Amygdala (tissue), 56 donors: Measurements from ENCODE around the gene CNNM3.
"Not testable (repeated sequence)": the region's sequence is repeated elsewhere in the genome, so short reads cannot be mapped to it uniquely, and the experiment has no call there.

ENCODE experiments used
- DNase-seq, 56 donors: peaks; one replicate each; lab custom pipeline; 2025; lab: John Stamatoyannopoulos, UW

CNNM3 gene

GRCh38 chr2:96860065-96861029 is 44.3 kb downstream of the CNNM3 start:
- DNase-seq = peak in 1 of 56 donors; percentile 41

GRCh38 chr2:96861074-96861473 is 45.0 kb downstream of the CNNM3 start:
- no peak for DNase-seq

- not testable (repeated sequence) for DNase-seq
Measured at GRCh38 chr2:96863056-96863455, 47.0 kb downstream of the CNNM3 start.

- DNase-seq = no peak
Measured at GRCh38 chr2:96863575-96864342, 47.7 kb downstream of the CNNM3 start.

GRCh38 chr2:96864343-96865091 is 48.4 kb downstream of the CNNM3 start:
- DNase-seq = no peak

- no peak for DNase-seq
Measured at GRCh38 chr2:96865654-96866053, 49.6 kb downstream of the CNNM3 start.

- no peak for DNase-seq
Measured at GRCh38 chr2:96866149-96866548, 50.1 kb downstream of the CNNM3 start.

- DNase-seq = no peak
Measured at GRCh38 chr2:96866586-96866985, 50.5 kb downstream of the CNNM3 start.

GRCh38 chr2:96866986-96867755 is 51.1 kb downstream of the CNNM3 start:
- DNase-seq = peak in 2 of 56 donors; percentile 27 to 41

GRCh38 chr2:96867756-96868554 is 51.9 kb downstream of the CNNM3 start:
- DNase-seq = peak in 5 of 56 donors; percentile 15 to 59 (median 33)

GRCh38 chr2:96868555-96869280 is 52.6 kb downstream of the CNNM3 start:
- DNase-seq = peak in 43 of 56 donors; percentile 34 to 84 (median 72)

GRCh38 chr2:96869281-96869821 is 53.3 kb downstream of the CNNM3 start:
- DNase-seq = peak in 33 of 56 donors; percentile 27 to 84 (median 72)

GRCh38 chr2:96869822-96870625 is 54.0 kb downstream of the CNNM3 start, which contains the start of gene SEMA4C:
SEMA4C (minus strand) TSS chr2:96870080; CDS start chr2:96867886, 2,194 bp downstream.
- DNase-seq = peak in 45 of 56 donors; percentile 36 to 85 (median 67)

- DNase-seq = peak in 23 of 56 donors; percentile 30 to 81 (median 59)
Measured at GRCh38 chr2:96870626-96871255, 54.7 kb downstream of the CNNM3 start.

- no peak for DNase-seq
Measured at GRCh38 chr2:96872591-96873349, 56.7 kb downstream of the CNNM3 start.
